Peyer's patch (tissue), 4 donors: Measurements from ENCODE around the gene FZD8.

Source experiments
- POLR2A ChIP-seq, 2 donors: fragments of 450-650 bp; IDR thresholded peaks; one replicate each; pipeline ENCODE4 v1.5.1; 2017; ENCODE audit warnings: antibody characterized with exemption in 2 of 2, mild to moderate bottlenecking in 2 of 2, moderate library complexity in 2 of 2
- TF ChIP-seq, protein P1 (sequence below), 6 experiments: fragments of 450-650 bp in 4 of 6; fragments of 200-600 bp in 2 of 6; sonication (generic) in 1 of 6; IDR thresholded peaks; one replicate each; pipeline ENCODE4 v1.5.1; 2017 to 2019; ENCODE audit warnings: antibody characterized with exemption in 6 of 6, mild to moderate bottlenecking in 3 of 6, moderate library complexity in 1 of 6

DNA sequence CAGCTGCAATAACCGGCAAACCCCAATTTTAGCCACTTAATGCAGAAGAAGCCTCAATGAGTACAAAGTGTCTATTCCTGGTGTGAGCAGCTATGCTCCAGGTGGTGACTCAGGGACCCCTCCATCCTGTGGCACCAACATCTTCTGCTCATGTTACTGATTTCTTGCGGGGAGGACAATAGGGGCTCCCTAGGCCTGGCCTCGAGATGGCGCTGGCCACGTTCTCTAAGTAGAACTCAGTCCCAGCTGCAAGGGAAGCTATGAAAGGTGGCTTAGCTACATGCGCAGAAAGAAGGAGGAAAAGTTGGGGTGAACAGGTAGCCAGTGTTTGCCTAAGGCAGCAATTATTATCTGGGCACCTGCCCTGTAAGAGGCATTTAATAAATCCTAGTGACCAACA lies 30.3 kb downstream of the FZD8 start:
- TF ChIP-seq, protein P1, sequence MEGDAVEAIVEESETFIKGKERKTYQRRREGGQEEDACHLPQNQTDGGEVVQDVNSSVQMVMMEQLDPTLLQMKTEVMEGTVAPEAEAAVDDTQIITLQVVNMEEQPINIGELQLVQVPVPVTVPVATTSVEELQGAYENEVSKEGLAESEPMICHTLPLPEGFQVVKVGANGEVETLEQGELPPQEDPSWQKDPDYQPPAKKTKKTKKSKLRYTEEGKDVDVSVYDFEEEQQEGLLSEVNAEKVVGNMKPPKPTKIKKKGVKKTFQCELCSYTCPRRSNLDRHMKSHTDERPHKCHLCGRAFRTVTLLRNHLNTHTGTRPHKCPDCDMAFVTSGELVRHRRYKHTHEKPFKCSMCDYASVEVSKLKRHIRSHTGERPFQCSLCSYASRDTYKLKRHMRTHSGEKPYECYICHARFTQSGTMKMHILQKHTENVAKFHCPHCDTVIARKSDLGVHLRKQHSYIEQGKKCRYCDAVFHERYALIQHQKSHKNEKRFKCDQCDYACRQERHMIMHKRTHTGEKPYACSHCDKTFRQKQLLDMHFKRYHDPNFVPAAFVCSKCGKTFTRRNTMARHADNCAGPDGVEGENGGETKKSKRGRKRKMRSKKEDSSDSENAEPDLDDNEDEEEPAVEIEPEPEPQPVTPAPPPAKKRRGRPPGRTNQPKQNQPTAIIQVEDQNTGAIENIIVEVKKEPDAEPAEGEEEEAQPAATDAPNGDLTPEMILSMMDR (IDR thresholded peaks at IDR 0.05) = no peak
- no peak for TF ChIP-seq POLR2A (IDR thresholded peaks at IDR 0.05)
